MM.1S (cell line): ENCODE results near the gene PHC3.

Source experiments
- DNase-seq: peaks from one replicate; pipeline ENCODE4 v3.0.0-alpha.2; 2015
- H2AFZ ChIP-seq: fragments of 300-600 bp; sonication (generic); 2 replicates; pipeline ENCODE4 v1.6.0; 2016; ENCODE audit warnings: antibody characterized with exemption, low read length
- H3F3A ChIP-seq: fragments of 300-600 bp; sonication (generic); 2 replicates; pipeline ENCODE4 v1.6.1; 2016; ENCODE audit warnings: mild to moderate bottlenecking, antibody characterized with exemption, low read length, moderate library complexity, mixed read lengths; ENCODE audit not compliant: insufficient read depth
- H3K27ac ChIP-seq: fragments of 300-600 bp; sonication (generic); 2 replicates; pipeline ENCODE4 v1.5.1; 2016; ENCODE audit warnings: mild to moderate bottlenecking, low read length
- H3K27me3 ChIP-seq: fragments of 300-600 bp; sonication (generic); replicated peaks from 2 replicates; pipeline ENCODE4 v1.6.0; 2016; ENCODE audit warnings: low read length; ENCODE audit not compliant: insufficient read depth
- H3K36me3 ChIP-seq: fragments of 300-600 bp; sonication (generic); replicated peaks from 2 replicates; pipeline ENCODE4 v1.6.1; 2016; ENCODE audit warnings: mild to moderate bottlenecking, low read length, mixed read lengths; ENCODE audit not compliant: insufficient read depth
- H3K4me1 ChIP-seq: fragments of 300-600 bp; sonication (generic); 2 replicates; pipeline ENCODE4 v1.6.1; 2016; ENCODE audit warnings: low read length, mixed read lengths
- H3K4me2 ChIP-seq: fragments of 300-600 bp; sonication (generic); 2 replicates; pipeline ENCODE4 v1.6.0; 2016; ENCODE audit warnings: low read depth, low read length
- H3K4me3 ChIP-seq: fragments of 300-600 bp; sonication (generic); 2 replicates; pipeline ENCODE4 v1.5.1; 2016; ENCODE audit warnings: low read length, mixed read lengths
- H3K79me2 ChIP-seq: fragments of 300-600 bp; sonication (generic); 2 replicates; pipeline ENCODE4 v1.6.1; 2016; ENCODE audit warnings: mixed run types, low read length, mixed read lengths
- H3K9ac ChIP-seq: fragments of 300-600 bp; sonication (generic); 2 replicates; pipeline ENCODE4 v1.6.1; 2016; ENCODE audit warnings: low read length, mixed read lengths
- H3K9me2 ChIP-seq: fragments of 300-600 bp; sonication (generic); replicated peaks from 2 replicates; pipeline ENCODE4 v1.6.1; 2016; ENCODE audit warnings: mild to moderate bottlenecking, low read length, mixed read lengths; ENCODE audit not compliant: insufficient read depth
- H3K9me3 ChIP-seq: fragments of 300-600 bp; sonication (generic); replicated peaks from 2 replicates; pipeline ENCODE4 v1.6.1; 2016; ENCODE audit warnings: mild to moderate bottlenecking, low read length, mixed read lengths; ENCODE audit not compliant: insufficient read depth
- H4K20me1 ChIP-seq: fragments of 300-600 bp; sonication (generic); 2 replicates; pipeline ENCODE4 v1.6.1; 2016; ENCODE audit warnings: mild to moderate bottlenecking, low read length, moderate library complexity, mixed read lengths; ENCODE audit not compliant: insufficient read depth
- CTCF ChIP-seq: fragments of 300-600 bp; sonication (generic); IDR thresholded peaks from 2 replicates; pipeline ENCODE4 v1.5.1; 2016; ENCODE audit warnings: antibody characterized with exemption, low read length, mixed read lengths
- EZH2 ChIP-seq: fragments of 300-600 bp; sonication (generic); optimal IDR thresholded peaks from 2 replicates; pipeline ENCODE3; 2017; ENCODE audit warnings: low read depth, mild to moderate bottlenecking, antibody characterized with exemption, low read length, mixed read lengths
- EZH2phosphoT487 ChIP-seq: fragments of 300-600 bp; sonication (generic); IDR thresholded peaks from 2 replicates; pipeline ENCODE4 v1.6.1; 2018; ENCODE audit warnings: antibody characterized with exemption, low read length

PHC3 gene

DNA sequence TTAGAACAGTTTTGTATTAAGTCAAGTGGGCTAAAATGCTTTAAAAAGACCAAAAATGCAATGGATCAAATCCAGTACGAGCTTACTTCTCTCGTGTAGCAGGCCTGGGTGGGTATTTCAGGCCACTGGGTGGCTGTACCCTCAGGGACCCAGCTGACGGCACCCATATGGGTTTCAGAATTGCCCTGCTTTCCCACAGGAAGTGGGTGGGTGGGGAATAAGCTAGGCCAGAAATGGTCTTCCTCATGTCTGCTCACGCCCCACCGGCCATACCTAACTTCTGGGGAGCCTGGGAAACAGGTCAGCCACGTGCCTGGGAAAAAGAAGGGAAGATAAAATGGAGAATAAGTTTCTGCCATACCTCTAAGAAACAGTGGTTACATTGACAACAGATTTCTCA, 123.4 kb downstream of the PHC3 start:
- peak overlapping the region; percentile 80 for H3K27ac ChIP-seq

GRCh38 chr3:170057550-170057949, 124.0 kb downstream of the PHC3 start:
- H4K20me1 ChIP-seq, result no peaks in the 10 kb centered on the region
- no peak for TF ChIP-seq CTCF
- no peak for TF ChIP-seq EZH2
- no peak for TF ChIP-seq EZH2phosphoT487
- H3K27me3 ChIP-seq, result no peaks in the 10 kb centered on the region
- peak overlapping the region; percentile 80 for H3K27ac ChIP-seq
- no peaks in the 10 kb centered on the region for H3K9me3 ChIP-seq
- H3K4me2 ChIP-seq, result peak overlapping the region; percentile 71
- no peaks in the 10 kb centered on the region for H3K36me3 ChIP-seq
- H3K4me3 ChIP-seq, result peak overlapping the region; percentile 23
- H2AFZ ChIP-seq, result peak overlapping the region; percentile 5; the same call in 1 of the 2 replicates
- peak overlapping the region; percentile 39 for H3K9ac ChIP-seq
- peaks cover 44% of the 10 kb centered on the region for H3F3A ChIP-seq
- H3K79me2 ChIP-seq, result peaks cover 50% of the 10 kb centered on the region
- no peak for DNase-seq
- no peaks in the 10 kb centered on the region for H3K9me2 ChIP-seq
- peaks cover 46% of the 10 kb centered on the region for H3K4me1 ChIP-seq

More for the DNA sequence above, 123.4 kb downstream of the PHC3 start:
- Histone ChIP-seq H3K36me3 (no peaks in the 10 kb centered on the region), H3F3A (peaks cover 44% of the 10 kb centered on the region), H3K27me3 (no peaks in the 10 kb centered on the region), H3K9me3 (no peaks in the 10 kb centered on the region), H3K9ac (peak overlapping the region; percentile 39), H3K4me3 (peak overlapping the region; percentile 23), H4K20me1 (no peaks in the 10 kb centered on the region), H3K9me2 (no peaks in the 10 kb centered on the region), H3K4me1 (peaks cover 46% of the 10 kb centered on the region), H3K79me2 (peaks cover 46% of the 10 kb centered on the region), H2AFZ (0 out of 2 replicates have a peak overlapping the region, but pooled peaks have one; percentile 5), H3K4me2 (peak overlapping the region; percentile 71)
- no peak for TF ChIP-seq CTCF
- DNase-seq, result no peak

DNA sequence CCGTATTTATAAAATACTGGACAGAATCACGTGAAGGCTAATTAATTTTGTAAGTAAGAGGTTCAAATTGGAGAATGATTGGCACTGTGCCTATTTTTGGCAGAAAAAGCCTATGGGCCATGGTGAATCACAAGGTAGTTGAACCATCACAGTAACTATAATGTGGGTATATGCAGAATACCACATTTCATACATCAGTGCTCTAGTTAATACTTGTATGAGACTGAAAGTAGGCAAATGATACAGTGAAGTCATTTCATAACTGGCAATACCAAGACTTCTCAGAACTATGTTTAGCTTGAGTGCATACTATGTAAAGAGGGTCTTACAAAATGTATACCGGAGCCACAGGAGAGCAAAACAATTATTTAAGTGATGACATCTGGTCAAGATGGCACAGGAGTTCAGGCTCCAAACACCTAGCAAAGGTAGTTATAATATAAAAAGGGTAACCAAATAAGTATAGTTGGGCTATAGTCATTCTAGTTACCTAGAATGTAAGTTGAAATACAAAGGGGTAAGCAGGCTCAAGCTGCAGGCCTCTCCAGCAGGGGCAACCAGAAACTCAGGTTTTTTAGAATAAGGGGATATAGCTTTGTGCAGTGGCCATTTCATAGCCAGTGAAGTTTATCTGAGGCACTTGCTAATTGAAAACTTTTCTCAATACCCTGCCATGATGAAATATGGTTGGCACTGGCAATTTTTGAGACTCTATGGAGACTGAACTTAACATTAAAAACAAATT, 124.7 kb downstream of the PHC3 start:
- Histone ChIP-seq H3K9ac (peak overlapping the region; percentile 54), H3K4me2 (peak overlapping the region; percentile 71), H3K9me2 (no peaks in the 10 kb centered on the region), H3K27ac (peak overlapping the region; percentile 80), H3K36me3 (no peaks in the 10 kb centered on the region), H4K20me1 (no peaks in the 10 kb centered on the region), H3K4me3 (peak overlapping the region; percentile 62), H2AFZ (no peak overlapping the region), H3K27me3 (no peaks in the 10 kb centered on the region), H3F3A (peaks cover 44% of the 10 kb centered on the region), H3K9me3 (no peaks in the 10 kb centered on the region), H3K79me2 (peaks cover 51% of the 10 kb centered on the region), H3K4me1 (peaks cover 46% of the 10 kb centered on the region)
- TF ChIP-seq EZH2 (no peak), CTCF (0 out of 2 replicates have a peak, but pooled peaks have one; percentile 12), EZH2phosphoT487 (no peak)
- DNase-seq, result peak; percentile 81
